IMR-90 (cell line): ENCODE results near the gene ZNF532. TPM values are rescaled to one million over a fixed set of nuclear protein-coding genes. Genes with fewer than 3 reads are reported as not detected.

Source experiments
- ATAC-seq: fragments of 200-7000 bp; cut with Tn5 transposase; 2 replicates; pipeline ENCODE4 v1.9.1; 2020; ENCODE audit warnings: low read depth, mild to moderate bottlenecking, moderate library complexity
- BruUV-seq: library from RNA; stranded (reverse); fragments of 400-500 nt; replicated peaks from 2 replicates; lab custom pipeline; 2021; lab: Mats Ljungman, UMichigan
- CTCF ChIA-PET: fragments of 300-600 bp; formaldehyde crosslinking; extraction: SDS; loops from one replicate; lab custom pipeline; 2021; ENCODE audit warnings: antibody characterized with exemption; lab: Yijun Ruan, JAX
- POLR2A ChIA-PET: fragments of 300-600 bp; sonication (Branson Sonifier 250); formaldehyde crosslinking; loops from one replicate; lab custom pipeline; 2022; ENCODE audit warnings: antibody characterized with exemption; ENCODE audit not compliant: unreplicated experiment; lab: Charles Lee
- DNase-seq: peaks from one replicate; pipeline ENCODE4 v3.0.0; 2013
- H2AFZ ChIP-seq: replicated peaks from 2 replicates; pipeline ENCODE3; 2013; ENCODE audit warnings: low read length, mild to moderate bottlenecking; ENCODE audit not compliant: poor library complexity
- H2AK5ac ChIP-seq: 2 replicates; pipeline ENCODE4 v1.6.1; 2013; ENCODE audit warnings: low read depth, low read length, inconsistent platforms
- H2AK9ac ChIP-seq: replicated peaks from 2 replicates; pipeline ENCODE3; 2013; ENCODE audit warnings: mild to moderate bottlenecking, low read depth, low read length, moderate library complexity; ENCODE audit not compliant: poor library complexity
- H2BK120ac ChIP-seq: 2 replicates; pipeline ENCODE4 v1.6.1; 2013; ENCODE audit warnings: low read depth, low read length, inconsistent platforms
- H2BK15ac ChIP-seq: 3 replicates; pipeline ENCODE4 v1.6.1; 2013; ENCODE audit warnings: low read depth, low read length, inconsistent platforms
- H2BK20ac ChIP-seq: 2 replicates; pipeline ENCODE4 v1.6.1; 2013; ENCODE audit warnings: low read depth, mild to moderate bottlenecking, inconsistent platforms, low read length, moderate library complexity
- H2BK5ac ChIP-seq: 2 replicates; pipeline ENCODE4 v1.6.1; 2013; ENCODE audit warnings: mild to moderate bottlenecking, low read depth, low read length, inconsistent platforms; ENCODE audit not compliant: poor library complexity, severe bottlenecking
- H3K14ac ChIP-seq: replicated peaks from 2 replicates; pipeline ENCODE4 v1.6.1; 2013; ENCODE audit warnings: low read depth, low read length, inconsistent platforms
- H3K18ac ChIP-seq: 2 replicates; pipeline ENCODE4 v1.6.1; 2013; ENCODE audit warnings: low read depth, low read length, control low read depth
- H3K23ac ChIP-seq: 2 replicates; pipeline ENCODE4 v1.6.1; 2013; ENCODE audit warnings: low read depth, low read length, inconsistent platforms
- H3K27ac ChIP-seq: 2 replicates; pipeline ENCODE4 v1.5.1; 2013; ENCODE audit warnings: mild to moderate bottlenecking, control low read depth, low read length; ENCODE audit not compliant: insufficient read depth
- H3K27me3 ChIP-seq: 2 replicates; pipeline ENCODE4 v1.6.1; 2013; ENCODE audit warnings: low read length; ENCODE audit not compliant: control insufficient read depth, insufficient read depth
- H3K36me3 ChIP-seq: 2 replicates; pipeline ENCODE4 v1.6.1; 2013; ENCODE audit warnings: low read length, mixed read lengths; ENCODE audit not compliant: control insufficient read depth, insufficient read depth
- H3K4ac ChIP-seq: 2 replicates; pipeline ENCODE4 v1.6.1; 2013; ENCODE audit warnings: low read depth, low read length, inconsistent platforms
- H3K4me1 ChIP-seq: 2 replicates; pipeline ENCODE4 v1.6.1; 2013; ENCODE audit warnings: low read length, mixed read lengths; ENCODE audit not compliant: control insufficient read depth, insufficient read depth
- H3K4me2 ChIP-seq: 2 replicates; pipeline ENCODE4 v1.6.1; 2013; ENCODE audit warnings: low read depth, mild to moderate bottlenecking, control low read depth, low read length, moderate library complexity
- H3K4me3 ChIP-seq: 2 replicates; pipeline ENCODE4 v1.5.1; 2013; ENCODE audit warnings: low read depth, mild to moderate bottlenecking, control low read depth, low read length, moderate library complexity; ENCODE audit not compliant: insufficient read depth
- H3K56ac ChIP-seq: 2 replicates; pipeline ENCODE4 v1.6.1; 2013; ENCODE audit warnings: low read length, inconsistent platforms; ENCODE audit not compliant: insufficient read depth; ENCODE audit errors: extremely low read depth
- H3K79me1 ChIP-seq, 2 experiments: 2 replicates each; pipeline ENCODE4 v1.6.1; 2013; ENCODE audit warnings: low read length in 2 of 2, inconsistent platforms in 1 of 2, low read depth in 1 of 2
- H3K9ac ChIP-seq: 2 replicates; pipeline ENCODE4 v1.6.1; 2013; ENCODE audit warnings: low read depth, low read length, control low read depth
- H3K9me1 ChIP-seq: 2 replicates; pipeline ENCODE4 v1.6.1; 2013; ENCODE audit warnings: low read length, inconsistent platforms; ENCODE audit not compliant: insufficient read depth
- H3K9me3 ChIP-seq: 2 replicates; pipeline ENCODE4 v1.6.1; 2013; ENCODE audit warnings: low read length; ENCODE audit not compliant: control insufficient read depth, insufficient read depth
- H4K20me1 ChIP-seq: 2 replicates; pipeline ENCODE4 v1.6.1; 2013; ENCODE audit warnings: low read length, inconsistent platforms; ENCODE audit not compliant: insufficient read depth
- H4K5ac ChIP-seq: 2 replicates; pipeline ENCODE4 v1.6.1; 2013; ENCODE audit warnings: mild to moderate bottlenecking, low read depth, low read length, control low read depth
- H4K8ac ChIP-seq, 2 experiments: 2 replicates each; pipeline ENCODE4 v1.6.1; 2013; ENCODE audit warnings: low read depth in 2 of 2, low read length in 2 of 2, control low read depth in 1 of 2, inconsistent platforms in 1 of 2
- H4K91ac ChIP-seq: 2 replicates; pipeline ENCODE4 v1.6.1; 2013; ENCODE audit warnings: low read depth, low read length, inconsistent platforms; ENCODE audit not compliant: insufficient read depth
- BHLHE40 ChIP-seq: fragments of 150-350 bp; IDR thresholded peaks from 2 replicates; pipeline ENCODE4 v1.6.1; 2016; ENCODE audit warnings: mild to moderate bottlenecking, low read depth, low read length
- CEBPB ChIP-seq: IDR thresholded peaks from 2 replicates; pipeline ENCODE4 v1.6.1; 2012; ENCODE audit warnings: low read depth, low read length, improper control_type of control experiment
- CTCF ChIP-seq: conservative IDR thresholded peaks from 2 replicates; pipeline ENCODE4 v1.5.1; 2012; ENCODE audit warnings: mild to moderate bottlenecking, low read depth, low read length, improper control_type of control experiment
- FOS ChIP-seq: fragments of 150-350 bp; IDR thresholded peaks from 2 replicates; pipeline ENCODE4 v1.6.1; 2016; ENCODE audit warnings: low read depth, low read length
- MAZ ChIP-seq: IDR thresholded peaks from 2 replicates; pipeline ENCODE4 v1.6.1; 2012; ENCODE audit warnings: low read depth, mild to moderate bottlenecking, low read length, improper control_type of control experiment, moderate library complexity, borderline replicate concordance
- MXI1 ChIP-seq: IDR thresholded peaks from 2 replicates; pipeline ENCODE4 v1.6.1; 2012; ENCODE audit warnings: low read depth, mild to moderate bottlenecking, low read length, moderate library complexity, borderline replicate concordance
- POLR2A ChIP-seq: IDR thresholded peaks from 2 replicates; pipeline ENCODE4 v1.6.1; 2012; ENCODE audit warnings: mild to moderate bottlenecking, low read depth, low read length
- RCOR1 ChIP-seq: IDR thresholded peaks from 2 replicates; pipeline ENCODE4 v1.6.1; 2012; ENCODE audit warnings: mild to moderate bottlenecking, low read length, improper control_type of control experiment; ENCODE audit not compliant: insufficient replicate concordance
- SMC3 ChIP-seq: fragments of 150-350 bp; IDR thresholded peaks from 2 replicates; pipeline ENCODE4 v1.6.1; 2016; ENCODE audit warnings: low read depth, mild to moderate bottlenecking, antibody characterized with exemption, low read length, moderate library complexity
- WGBS, 2 experiments: methylation state at CpG; one replicate each; pipeline versions ENCODE4 v1.1.5 to v1.1.7; 2013; ENCODE audit warnings: missing lambda C conversion rate in 2 of 2; ENCODE audit not compliant: insufficient read length in 1 of 2; ENCODE audit errors: extremely low coverage in 2 of 2; 5-methylcytosine and 5-hydroxymethylcytosine counted together
- dilution Hi-C: fragments of 300-500 bp; cut with HindIII; formaldehyde crosslinking; loops from one replicate; pipeline ENCODE4 v1.14.3; 2018; ENCODE audit warnings: low sequenced_read_pairs; ENCODE audit not compliant: unreplicated experiment
- in situ Hi-C: fragments of 300-500 bp; cut with MboI; formaldehyde crosslinking; loops from 3 replicates; pipeline ENCODE4 v1.14.3; 2019; ENCODE audit warnings: low sequenced_read_pairs, inconsistent platforms, mixed read lengths
- intact Hi-C: fragments of 100-400 bp; cut with micrococcal nuclease; formaldehyde crosslinking; loops from 2 replicates; pipeline ENCODE4 v1.10.0; 2022
- polyA plus RNA-seq, 3 experiments: library from polyadenylated mRNA; depleted of rRNA; stranded (reverse); fragments of >200 nt; gene quantifications; 2 replicates each; pipeline ENCODE4 v1.2.3, GENCODE V29; 2012; ENCODE audit warnings: low replicate concordance in 1 of 3
- total RNA-seq: library from RNA; depleted of rRNA; stranded (reverse); fragments of >200 nt; gene quantifications from 2 replicates; pipeline ENCODE4 v1.2.3, GENCODE V29; 2012

ZNF532 gene
- total and polyA plus RNA-seq, 2 of the 4 experiments (the other 2 are of a cell fraction): 29.9 to 45.8 TPM

- Histone ChIP-seq H3K27ac (no peak overlapping the region), H2BK5ac (no peak overlapping the region), H4K8ac (no peak overlapping the region), H3K4me1 (no peaks in the 10 kb centered on the region; the same call in 1 of the 2 replicates), H3K36me3 (no peaks in the 10 kb centered on the region), H3K4me2 (no peak overlapping the region), H3K56ac (no peak overlapping the region), H4K20me1 (no peaks in the 10 kb centered on the region), H2AFZ (no peak overlapping the region), H3K23ac (no peak overlapping the region), H3K14ac (no peak overlapping the region), H3K9me1 (no peaks in the 10 kb centered on the region), H3K9me3 (0 out of 2 replicates have a peak, but pooled peaks cover 2% of the 10 kb centered on the region), H2AK5ac (no peak overlapping the region), H4K91ac (no peak overlapping the region), H3K27me3 (no peaks in the 10 kb centered on the region), H3K4me3 (no peak overlapping the region), H2BK120ac (no peak overlapping the region), H2BK20ac (no peak overlapping the region), H3K79me1 (no peaks in the 10 kb centered on the region), H3K9ac (no peak overlapping the region), H3K18ac (no peak overlapping the region), H3K4ac (no peak overlapping the region), H4K5ac (no peak overlapping the region), H2AK9ac (no peak overlapping the region), H2BK15ac (no peak overlapping the region)
- TF ChIP-seq SMC3 (no peak), BHLHE40 (no peak), CEBPB (no peak), MXI1 (no peak), POLR2A (no peak), FOS (no peak), RCOR1 (no peak), CTCF (no peak), MAZ (no peak)
- dilution Hi-C loops: no loop called here
- intact Hi-C loops: no loop called here
- POLR2A ChIA-PET: no interaction called here
- WGBS, 2 experiments: 80% methylated on average over 5 of the region's 17 CpGs; no CpG with 5 or more reads in 1 of the 2 experiments
- no peak for DNase-seq
- CTCF ChIA-PET: no interaction called here
- ATAC-seq: no peak
- BruUV-seq: no TSS peak
- in situ Hi-C loops: no loop called here
These were observed 18.6 kb upstream of the ZNF532 start for GRCh38 chr18:58845928-58846724.
